Transverse colon (tissue), 3 donors: ENCODE measurements around the gene C2orf80.

Experiments used
- CTCF ChIP-seq, 5 experiments: fragments of 200-600 bp in 3 of 5; fragments of 450-650 bp in 2 of 5; sonication (generic) in 3 of 5; IDR thresholded peaks; 1 replicate in 2 of 5; 2 replicates in 3 of 5; pipeline ENCODE4 v1.5.1; 2016 to 2017; ENCODE audit warnings: antibody characterized with exemption in 5 of 5, inconsistent platforms in 3 of 5, mild to moderate bottlenecking in 2 of 5, moderate library complexity in 1 of 5
- EP300 ChIP-seq: sonication (generic); formaldehyde crosslinking; IDR thresholded peaks from one replicate; pipeline ENCODE4 v1.6.1; 2017; ENCODE audit warnings: antibody characterized with exemption, low read depth
- POLR2A ChIP-seq: fragments of 450-650 bp; IDR thresholded peaks from one replicate; pipeline ENCODE4 v1.6.1; 2016; ENCODE audit warnings: antibody characterized with exemption, mild to moderate bottlenecking, moderate library complexity

GRCh38 chr2:208207769-208208168, 17.9 kb upstream of the C2orf80 start:
- no peak for TF ChIP-seq CTCF (IDR thresholded peaks at IDR 0.05)
- no peak for TF ChIP-seq POLR2A
- TF ChIP-seq EP300: no peak
